SH-SY5Y (cell line): ENCODE measurements around the gene PI16.

Experiments
- GATA2 ChIP-seq: IDR thresholded peaks from 2 replicates; pipeline ENCODE4 v1.6.1; 2011; ENCODE audit warnings: mild to moderate bottlenecking, low read depth, low read length
- GATA3 ChIP-seq: IDR thresholded peaks from 2 replicates; pipeline ENCODE4 v1.6.1; 2011; ENCODE audit warnings: low read depth, mild to moderate bottlenecking, low read length, moderate library complexity

DNA sequence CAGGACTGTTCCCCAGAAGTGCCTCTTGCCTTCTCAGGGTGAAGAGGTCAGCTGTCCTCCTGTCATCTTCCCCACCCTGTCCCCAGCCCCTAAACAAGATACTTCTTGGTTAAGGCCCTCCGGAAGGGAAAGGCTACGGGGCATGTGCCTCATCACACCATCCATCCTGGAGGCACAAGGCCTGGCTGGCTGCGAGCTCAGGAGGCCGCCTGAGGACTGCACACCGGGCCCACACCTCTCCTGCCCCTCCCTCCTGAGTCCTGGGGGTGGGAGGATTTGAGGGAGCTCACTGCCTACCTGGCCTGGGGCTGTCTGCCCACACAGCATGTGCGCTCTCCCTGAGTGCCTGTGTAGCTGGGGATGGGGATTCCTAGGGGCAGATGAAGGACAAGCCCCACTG, 9.8 kb downstream of the PI16 start:
- TF ChIP-seq GATA3 (no peak), GATA2 (no peak)
